DMS 273 (cell line): ENCODE data around the gene SMKR1.
"Not testable (repeated sequence)": the region's sequence is repeated elsewhere in the genome, so short reads cannot be mapped to it uniquely, and the experiment has no call there.

Experiments used
- DNase-seq: peaks from one replicate; lab custom pipeline; 2025; ENCODE audit not compliant: unreplicated experiment; lab: John Stamatoyannopoulos, UW

SMKR1 gene

DNA sequence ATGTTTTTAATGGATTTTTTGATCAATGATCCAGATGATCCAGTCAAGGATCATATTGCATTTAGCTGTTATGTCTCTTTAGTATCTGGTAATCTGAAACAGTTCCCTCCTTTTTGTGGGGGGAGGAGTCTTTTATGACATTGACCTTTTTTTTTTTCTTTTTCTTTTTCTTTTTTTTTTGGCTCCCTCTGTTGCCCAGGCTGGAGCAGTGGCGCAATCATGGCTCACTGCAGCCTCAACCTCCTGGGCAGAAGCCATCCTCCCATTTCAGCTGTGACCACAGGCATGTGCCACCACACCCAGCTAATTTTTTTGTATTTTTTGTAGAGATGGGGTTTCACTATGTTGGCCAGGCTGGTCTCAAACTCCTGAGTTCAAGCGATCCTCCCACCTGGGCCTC lies 22.1 kb downstream of the SMKR1 start:
- not testable (repeated sequence) for DNase-seq

DNA sequence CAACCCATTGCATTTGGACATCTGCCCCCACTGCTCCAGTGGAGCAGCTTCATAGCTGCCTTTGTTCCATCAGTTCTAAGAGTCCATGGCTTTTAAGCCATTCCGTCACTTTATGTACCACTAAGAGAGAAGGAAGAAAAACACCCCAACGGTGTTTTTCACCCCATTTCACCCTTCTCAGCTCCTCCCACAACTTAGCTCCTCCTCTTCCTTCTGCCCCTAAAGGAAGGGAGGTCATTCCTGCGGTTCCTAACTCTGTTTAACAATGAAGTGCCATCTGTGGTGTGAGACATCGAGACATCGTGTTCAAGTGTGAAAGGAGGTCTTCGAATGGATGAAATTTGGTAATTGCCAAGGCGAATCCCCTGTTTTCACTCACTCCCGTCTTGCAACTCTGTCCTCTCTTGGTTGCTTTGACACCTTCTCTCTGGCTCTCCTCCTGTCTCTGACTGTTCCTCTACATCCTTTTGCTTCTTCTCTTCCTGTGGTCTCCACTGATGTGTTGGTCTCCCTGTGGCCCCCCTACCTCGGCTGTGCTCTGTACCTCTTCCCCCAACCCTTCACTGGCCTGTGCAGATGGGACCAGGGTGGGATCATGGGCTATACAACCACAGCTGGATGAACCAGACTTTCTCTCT lies 23.0 kb downstream of the SMKR1 start:
- DNase-seq = no peak

DNA sequence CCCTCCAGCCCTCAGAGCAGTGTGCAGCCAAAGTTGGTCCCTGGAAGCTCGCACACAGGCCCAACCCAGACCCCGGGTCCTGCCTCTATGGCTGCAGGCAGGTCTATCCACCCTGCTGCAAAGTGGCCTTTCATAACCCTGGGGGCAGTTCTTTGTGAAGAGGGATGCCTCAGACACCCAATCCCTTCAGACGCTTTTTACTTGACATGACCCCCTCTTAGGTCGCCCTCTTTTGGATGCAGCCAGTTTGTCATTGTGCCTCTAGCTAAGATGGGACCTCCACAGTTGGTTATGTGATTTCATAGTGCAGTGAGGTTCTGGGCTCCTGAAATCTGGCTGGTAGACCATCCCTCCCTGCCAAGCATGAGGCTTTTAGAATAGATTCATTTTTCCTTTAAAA lies 27.3 kb downstream of the SMKR1 start:
- DNase-seq = no peak

DNA sequence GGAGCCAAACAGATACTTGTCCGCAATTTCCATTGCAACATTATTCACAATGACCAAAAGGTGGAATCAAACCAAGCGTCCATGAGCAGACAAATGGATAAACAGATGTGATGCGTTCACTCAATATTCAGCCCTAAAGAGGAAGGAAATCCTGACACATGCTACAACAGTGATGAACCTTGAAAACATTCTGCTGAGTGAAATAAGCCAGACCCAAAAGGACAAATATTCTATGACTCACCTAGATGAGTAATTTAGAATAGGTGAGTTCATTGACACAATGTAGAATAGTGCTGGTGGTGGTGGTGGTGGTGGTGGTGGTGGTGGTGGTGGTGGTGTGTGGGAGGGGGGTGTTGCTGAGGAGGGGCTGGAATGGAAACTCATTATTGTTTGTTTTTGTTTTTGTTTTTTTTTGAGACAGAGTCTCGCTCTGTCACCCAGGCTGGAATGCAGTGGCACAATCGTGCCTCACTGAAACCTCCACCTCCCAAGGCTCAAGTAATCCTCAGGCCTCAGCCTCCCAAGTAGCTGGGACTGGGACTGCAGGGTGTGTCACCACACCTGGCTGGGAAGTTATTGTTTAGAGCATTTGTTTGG lies 28.6 kb downstream of the SMKR1 start:
- no peak for DNase-seq

DNA sequence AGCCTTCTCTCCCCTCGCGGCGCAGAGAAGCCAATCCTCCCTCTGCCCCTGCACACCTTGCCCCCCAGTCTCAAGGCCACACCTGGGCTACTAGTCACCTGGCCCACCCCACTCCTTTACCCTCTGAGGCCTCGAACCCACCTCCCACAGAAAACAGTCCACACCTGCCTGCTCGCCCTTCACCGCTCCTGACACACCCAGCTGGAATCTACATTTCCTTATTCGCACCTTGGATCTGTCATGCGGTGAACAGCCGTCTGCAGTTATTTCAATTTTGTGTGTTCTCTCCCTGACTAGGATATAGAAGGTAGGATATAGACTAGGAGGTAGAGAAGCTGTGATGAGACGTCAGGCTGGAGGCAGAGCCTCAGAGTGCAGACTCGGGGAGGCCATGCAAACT lies 29.4 kb downstream of the SMKR1 start:
- no peak for DNase-seq

DNA sequence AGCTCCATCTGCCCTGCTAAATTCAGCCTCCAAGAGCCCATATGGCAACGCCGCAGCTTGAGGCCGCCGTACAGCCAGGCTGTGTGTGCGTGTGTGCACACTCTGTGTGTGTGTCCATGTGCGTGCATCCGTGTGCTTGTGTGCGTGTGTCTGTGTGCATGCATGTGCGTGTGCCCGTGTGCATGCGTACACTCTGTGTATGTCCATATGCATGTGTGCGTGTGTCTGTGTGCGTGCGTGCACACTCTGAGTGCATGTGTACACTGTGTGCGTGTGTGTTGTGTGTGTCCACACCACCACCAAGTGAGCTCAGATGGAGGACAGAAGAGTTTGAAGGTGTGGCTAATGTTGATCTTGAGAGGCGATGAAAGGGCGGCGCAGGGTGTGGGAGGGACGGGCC lies 30.0 kb downstream of the SMKR1 start:
- no peak for DNase-seq

DNA sequence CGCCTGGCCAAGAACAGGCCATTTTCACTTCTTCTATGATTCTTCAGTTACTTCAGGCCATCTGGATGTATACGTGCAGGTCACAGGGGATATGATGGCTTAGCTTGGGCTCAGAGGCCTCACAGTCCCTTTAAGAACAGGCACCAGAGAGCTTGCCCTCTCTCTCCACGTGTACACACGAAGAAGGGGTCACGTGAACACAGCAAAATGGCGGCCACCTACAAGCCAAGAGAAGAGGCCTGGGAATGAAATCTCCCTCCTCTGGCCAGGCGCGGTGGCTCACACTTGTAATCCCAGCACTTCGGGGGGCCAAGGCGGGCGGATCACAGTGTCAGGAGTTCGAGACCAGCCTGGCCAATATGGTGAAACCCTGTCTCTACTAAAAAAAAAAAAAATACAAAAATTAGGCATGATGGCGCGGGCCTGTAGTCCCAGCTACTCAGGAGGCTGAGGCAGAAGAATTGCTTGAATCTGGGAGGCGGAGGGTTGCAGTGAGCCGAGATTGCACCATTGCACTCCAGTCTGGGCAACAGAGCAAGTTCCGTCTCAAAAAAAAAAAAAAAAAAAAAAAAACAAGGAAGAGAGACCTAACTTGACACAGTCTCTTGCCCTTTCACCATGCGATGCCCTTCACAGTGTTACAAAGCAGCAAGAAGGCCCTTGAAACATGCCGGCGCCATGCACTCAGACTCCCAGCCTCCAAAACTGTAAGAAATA lies 32.4 kb downstream of the SMKR1 start:
- not testable (repeated sequence) for DNase-seq

DNA sequence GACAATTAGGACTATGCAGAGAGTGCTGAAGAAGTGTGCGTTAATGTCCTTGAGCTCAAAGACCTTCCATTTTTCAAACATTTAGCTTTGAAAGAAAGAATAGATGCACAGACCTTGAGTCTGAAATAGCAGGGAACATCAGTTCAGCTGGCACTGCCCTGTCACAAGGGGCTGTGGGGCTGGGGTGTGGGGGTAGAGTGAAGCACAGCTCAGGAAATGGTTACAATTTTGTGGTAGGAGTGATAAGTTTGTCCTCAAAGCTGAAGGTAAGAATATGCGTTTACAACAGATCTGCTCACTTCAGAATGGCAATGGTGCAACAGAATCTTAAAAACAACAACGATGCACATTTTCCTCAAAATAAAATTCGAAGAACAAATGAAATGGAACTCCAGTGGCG lies 33.6 kb downstream of the SMKR1 start:
- no peak for DNase-seq

DNA sequence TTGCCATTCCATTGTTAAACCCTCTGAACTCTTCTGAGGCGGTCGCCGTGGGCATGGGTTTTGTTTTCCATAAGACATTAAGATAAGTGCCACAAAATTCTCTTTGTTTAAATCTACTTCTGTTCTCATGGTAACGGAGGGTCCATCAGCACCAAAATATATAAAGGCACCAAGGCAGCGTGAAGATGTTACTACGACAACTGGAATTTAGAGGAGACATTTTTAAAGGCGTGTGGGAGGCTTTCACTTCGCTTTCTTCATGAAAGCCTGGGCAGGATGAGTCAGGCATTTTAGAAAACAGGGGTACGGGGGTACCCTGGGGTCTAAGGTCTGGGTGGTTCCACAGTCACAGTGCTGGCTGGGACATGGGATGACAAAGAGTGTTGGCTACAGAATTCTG lies 34.0 kb downstream of the SMKR1 start:
- no peak for DNase-seq

DNA sequence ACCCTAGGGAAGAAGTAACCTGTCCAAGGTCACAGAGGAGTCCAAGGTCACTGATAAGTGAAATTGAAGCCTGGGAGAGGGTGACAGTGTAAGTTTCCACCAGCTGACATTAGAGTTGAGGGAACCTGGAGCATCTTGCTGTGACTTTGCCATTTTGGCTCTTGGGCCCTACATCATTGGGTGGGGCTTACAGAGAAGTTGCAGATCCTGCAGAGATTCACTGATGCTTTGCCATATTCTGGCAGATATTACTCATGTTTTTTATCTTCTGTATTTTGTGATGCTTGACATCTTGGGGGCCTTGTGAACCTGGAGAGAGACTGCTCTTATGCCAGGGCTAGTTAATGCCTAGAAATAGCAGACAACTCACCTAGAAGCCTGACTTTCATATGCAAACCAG lies 36.5 kb downstream of the SMKR1 start:
- DNase-seq = no peak

DNA sequence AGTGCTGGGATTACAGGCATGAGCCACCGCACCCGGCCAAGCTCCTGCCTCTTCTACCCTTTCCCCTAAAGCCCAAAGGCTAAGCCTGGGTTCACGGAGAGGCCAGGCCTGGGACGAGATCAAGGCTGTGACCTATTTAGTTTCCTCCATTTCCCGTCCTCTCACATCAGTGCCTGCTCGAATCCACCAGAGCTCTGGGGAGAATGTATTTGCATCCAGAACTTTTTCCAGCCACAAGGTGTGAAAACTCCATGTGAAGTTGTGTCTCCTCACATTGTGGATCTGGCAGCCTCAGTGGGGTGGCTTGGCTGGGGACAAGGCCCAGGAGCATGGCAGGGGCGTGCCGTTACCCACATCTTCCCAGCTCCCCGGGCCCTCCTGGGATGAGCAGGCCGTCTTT lies 38.0 kb downstream of the SMKR1 start:
- DNase-seq = no peak

DNA sequence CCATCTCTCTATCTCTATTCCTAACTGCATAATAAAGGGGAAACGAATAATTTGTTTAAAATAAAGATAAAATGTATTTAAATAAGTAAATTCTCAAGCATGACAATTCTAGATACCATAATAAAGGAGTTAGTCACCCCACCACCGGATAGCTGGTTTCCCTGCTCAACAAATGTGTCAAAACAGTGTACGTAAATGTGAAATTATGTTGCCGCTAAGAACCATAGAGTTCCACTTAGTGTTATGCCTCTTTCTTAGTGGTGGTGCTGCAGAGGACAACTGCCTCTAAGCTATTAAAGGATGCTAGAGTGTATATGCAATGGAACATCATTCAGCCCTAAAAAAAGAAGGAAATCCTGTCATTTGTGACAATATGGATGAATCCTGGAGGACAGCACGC lies 42.4 kb downstream of the SMKR1 start:
- no peak for DNase-seq

DNA sequence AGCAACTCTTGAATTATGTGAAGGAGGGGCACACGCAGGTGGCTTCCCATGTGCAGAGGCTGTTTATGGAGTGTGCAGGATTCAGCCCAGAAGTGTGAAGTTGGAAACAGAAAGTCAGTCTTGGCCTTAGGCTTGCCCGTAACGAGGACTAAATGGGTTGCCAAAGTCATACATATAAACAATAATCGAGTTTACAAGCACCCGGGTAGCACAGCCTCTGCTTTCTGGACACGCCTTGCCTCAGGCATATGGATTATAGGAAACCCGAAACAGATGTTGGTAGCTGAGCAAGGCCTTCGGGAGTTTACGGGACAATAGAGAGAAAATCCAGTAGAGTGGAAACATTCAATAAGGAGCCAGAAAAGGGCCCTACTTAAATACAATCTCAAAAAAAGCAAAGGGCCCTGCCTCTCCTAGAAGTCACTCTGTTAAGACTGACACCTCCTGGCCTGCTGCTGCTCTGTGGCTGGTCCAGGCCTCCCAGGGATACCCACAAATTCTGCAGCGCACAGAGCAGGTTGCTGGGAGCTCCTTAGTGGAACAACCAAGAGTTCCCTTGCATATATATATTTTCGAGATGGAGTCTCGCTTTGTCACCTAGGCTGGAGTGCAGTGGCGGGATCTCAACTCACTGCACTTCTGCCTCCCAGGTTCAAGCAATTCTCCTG lies 48.5 kb downstream of the SMKR1 start:
- peak; percentile 80 for DNase-seq

DNA sequence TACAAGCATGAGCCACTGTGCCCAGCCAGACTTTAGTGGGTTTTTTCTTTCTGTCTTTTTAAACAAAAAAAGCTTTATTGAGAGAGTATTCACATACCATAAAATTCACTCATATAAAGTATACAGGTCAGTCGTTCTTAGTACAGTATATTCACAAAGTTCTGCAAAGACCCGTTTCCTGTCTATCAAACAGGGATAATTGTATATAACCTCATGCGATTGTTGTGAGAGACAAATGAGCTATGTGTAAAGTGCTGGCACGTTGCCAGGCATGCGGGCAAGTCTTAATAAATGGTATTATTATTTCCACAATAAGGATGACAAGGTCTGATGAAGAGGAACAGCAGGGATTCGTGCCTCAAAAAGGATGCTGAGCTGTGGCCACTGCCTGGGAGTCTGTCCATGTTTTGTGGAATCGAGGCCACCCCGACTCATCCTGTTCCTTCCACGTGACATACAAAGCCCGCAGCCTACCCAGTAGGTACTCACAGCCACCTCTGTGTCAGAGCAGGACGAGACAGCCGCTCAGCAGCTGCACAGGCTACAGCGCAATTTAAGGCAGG lies 51.6 kb downstream of the SMKR1 start:
- DNase-seq = peak; percentile 23

DNA sequence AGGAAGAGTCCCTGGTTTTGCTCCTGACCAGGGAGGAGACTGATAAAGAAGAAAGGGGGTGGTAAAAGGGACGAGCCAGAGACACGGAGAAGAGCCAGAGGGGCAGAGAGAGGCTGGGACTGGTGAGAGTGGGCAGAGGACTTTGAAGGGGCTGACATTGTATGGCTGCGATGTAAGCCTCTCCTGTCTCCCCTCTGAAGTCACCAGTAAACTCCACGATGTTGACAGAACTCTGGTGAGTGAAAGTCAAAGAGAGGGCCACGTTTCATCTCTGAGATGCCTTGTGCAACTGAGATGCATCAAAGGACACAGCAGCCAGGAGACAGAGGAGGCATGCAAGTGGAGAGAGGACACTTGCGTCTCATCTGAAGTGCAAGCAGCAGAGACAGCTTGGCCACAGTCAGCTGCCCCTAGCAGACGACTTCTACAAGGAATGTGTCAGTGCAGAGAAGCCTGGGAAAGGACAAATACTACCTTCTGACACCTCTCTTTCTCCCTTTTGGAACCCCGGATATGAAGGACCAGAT lies 54.3 kb downstream of the SMKR1 start:
- DNase-seq = no peak

DNA sequence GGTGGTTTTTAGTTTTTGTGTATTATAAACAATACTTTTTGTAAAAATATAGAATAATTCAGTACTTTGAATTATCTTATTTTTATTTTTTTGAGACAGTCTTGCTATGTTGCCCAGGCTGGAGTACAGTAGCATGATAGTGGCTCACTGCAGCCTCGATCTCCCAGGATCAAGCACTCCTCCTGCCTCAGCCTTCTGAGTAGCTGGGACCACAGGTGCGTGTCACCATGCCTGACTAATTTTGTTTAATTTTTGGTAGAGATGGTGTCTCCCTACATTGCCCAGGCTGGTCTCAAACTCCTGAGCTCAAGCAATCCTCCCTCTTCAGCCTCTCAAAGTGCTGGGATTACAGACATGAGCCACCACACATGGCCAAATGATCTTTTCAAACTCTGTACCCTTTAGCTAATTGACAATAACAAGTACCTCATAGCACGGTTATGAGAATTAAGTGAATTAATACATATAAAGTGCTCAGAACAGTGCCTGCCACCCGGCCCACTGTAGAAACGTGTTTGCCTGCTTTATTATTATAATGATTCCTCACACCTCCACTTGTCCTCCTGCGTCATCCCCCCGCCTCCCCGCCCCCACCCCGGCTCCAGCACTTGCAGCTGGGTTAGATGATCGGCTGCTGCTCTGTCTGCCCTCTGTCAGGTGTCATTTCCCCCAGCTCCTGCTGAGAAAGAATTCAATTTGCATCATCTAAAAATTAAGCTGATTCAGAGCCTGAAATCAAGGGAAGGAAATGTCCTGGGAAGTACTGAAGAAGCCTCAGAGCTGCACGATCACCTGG lies 55.6 kb downstream of the SMKR1 start:
- no peak for DNase-seq

DNA sequence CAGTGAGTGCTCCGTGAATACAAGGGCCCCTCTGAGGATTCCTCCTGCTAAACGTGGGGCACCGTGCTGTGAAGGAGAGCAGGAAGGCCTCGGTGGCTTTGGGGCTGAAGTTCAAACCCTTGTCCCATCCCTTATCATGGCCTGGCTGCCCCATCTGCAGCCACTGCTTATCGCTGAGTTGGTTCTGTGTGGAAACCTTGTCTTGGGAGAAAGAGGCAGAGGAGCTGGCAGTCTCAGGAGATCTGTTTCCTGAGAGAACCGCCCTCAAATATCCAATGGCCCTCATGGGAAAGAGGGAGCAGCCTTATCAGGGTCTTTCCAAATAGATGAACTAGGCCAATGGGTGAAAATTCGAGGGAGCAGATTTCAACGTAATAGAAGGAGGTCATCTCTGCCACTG lies 57.2 kb downstream of the SMKR1 start:
- DNase-seq = no peak

DNA sequence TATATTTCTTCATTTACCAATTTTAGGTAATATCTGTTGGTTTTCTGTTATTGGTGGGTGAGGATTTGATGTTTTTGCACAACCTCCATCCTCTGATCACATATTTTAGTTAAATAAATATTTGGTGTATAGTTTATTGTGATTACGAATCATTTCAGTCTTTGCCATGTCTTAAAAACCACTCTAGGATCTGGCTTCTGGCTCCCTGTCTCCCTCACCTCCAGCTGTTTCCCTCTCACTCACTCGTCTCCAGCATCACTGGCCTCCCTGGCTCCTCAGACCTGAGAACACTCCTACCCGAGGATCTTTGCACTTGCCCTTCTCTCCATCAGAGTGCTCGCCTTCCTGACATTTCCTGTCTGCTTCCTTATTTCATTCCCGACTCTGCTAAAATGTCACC lies 58.5 kb downstream of the SMKR1 start:
- DNase-seq = no peak

DNA sequence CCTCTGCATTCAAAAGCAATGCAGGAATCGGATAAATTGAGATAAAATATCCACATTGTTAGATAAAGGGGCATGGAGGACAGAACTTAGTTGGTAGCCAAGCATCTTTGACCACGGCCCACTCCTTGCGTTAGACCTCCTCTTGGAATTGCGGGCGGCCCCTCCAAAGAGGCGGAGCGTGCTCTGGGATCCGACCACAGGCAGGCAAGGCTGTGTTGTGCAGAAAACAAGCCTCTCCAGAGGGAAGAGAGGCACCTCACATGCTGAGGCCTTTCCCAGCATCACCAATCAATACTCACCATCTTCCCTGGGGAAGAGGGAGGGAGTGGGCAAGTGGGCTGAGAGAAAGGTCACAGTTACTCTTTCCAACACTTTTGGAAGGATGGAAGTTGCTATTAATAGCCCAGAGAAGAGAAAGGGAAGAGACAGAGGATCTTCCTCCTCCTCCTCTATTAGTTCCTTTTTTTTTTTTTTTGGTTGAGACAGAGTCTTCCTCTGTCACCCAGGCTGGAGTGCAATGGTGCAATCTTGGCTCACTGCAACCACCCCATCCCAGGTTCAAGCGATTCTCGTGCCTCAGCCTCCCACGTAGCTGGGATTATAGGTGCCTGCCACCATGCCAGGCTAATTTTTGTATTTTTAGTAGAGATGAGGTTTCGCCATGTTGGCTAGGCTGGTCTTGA lies 59.5 kb downstream of the SMKR1 start:
- DNase-seq = no peak
